Measurements from ENCODE around the gene CUL1.

GRCh38 chr7:148809856-148810255 lies 111.2 kb downstream of the CUL1 start:
- TF ChIP-seq CTCF (conservative IDR thresholded peaks at IDR 0.05; ENCODE audit: low read depth, low read length) (no peak), EZH2 (IDR thresholded peaks at IDR 0.05; ENCODE audit: low read length, unreplicated experiment) (no peak)

All from PC-3 (cell line).